HepG2 (cell line): ENCODE data around the gene METTL16. TPM values are rescaled to one million over a fixed set of nuclear protein-coding genes. Genes with fewer than 3 reads are reported as not detected.

Experiments
- ATAC-seq: fragments of 200-7000 bp; cut with Tn5 transposase; 3 replicates; pipeline ENCODE4 v1.9.1; 2020; ENCODE audit warnings: mild to moderate bottlenecking, moderate library complexity
- BruUV-seq: library from RNA; stranded (reverse); fragments of 400-500 nt; replicated peaks from 2 replicates; lab custom pipeline; 2021; lab: Mats Ljungman, UMichigan
- CTCF ChIA-PET: fragments of 300-600 bp; formaldehyde crosslinking; extraction: SDS; loops from one replicate; lab custom pipeline; 2021; ENCODE audit warnings: low total read pairs, inconsistent platforms, low intra/inter-chr PET ratio; lab: Yijun Ruan, JAX
- POLR2A ChIA-PET: fragments of 350-600 bp; sonication (Branson Sonifier 250); formaldehyde crosslinking; loops from one replicate; lab custom pipeline; 2020; ENCODE audit warnings: antibody characterized with exemption, inconsistent platforms; lab: Yijun Ruan, JAX
- DNase-seq: peaks from one replicate; pipeline ENCODE4 v3.0.0-alpha.2; 2015; ENCODE audit warnings: low spot score
- FAIRE-seq: peaks from 3 replicates; lab custom pipeline; 2011; peaks lifted over from hg19 to GRCh38; lab: Jason Lieb, UNC
- H2AFZ ChIP-seq: one replicate; pipeline ENCODE4 v1.6.1; 2011; ENCODE audit warnings: low read length, inconsistent platforms
- H3K27ac ChIP-seq: fragments of 300-600 bp; 3 replicates; pipeline ENCODE4 v1.8.0; 2011; ENCODE audit warnings: mixed run types, mild to moderate bottlenecking, mixed read lengths, low read length, inconsistent platforms; ENCODE audit not compliant: insufficient read depth; ENCODE audit errors: extremely low read length
- H3K27me3 ChIP-seq, 2 experiments: fragments of 200-600 bp in 1 of 2; 2 replicates in 1 of 2; 3 replicates in 1 of 2; pipeline versions ENCODE4 v1.6.0 to v1.8.0; 2011; ENCODE audit warnings: low read length in 2 of 2, mild to moderate bottlenecking in 2 of 2, moderate library complexity in 2 of 2, inconsistent platforms in 1 of 2; ENCODE audit not compliant: insufficient read depth in 2 of 2, control insufficient read depth in 1 of 2
- H3K36me3 ChIP-seq, 2 experiments: fragments of 200-600 bp in 1 of 2; replicated peaks in 1 of 2; 2 replicates in 1 of 2; 3 replicates in 1 of 2; pipeline versions ENCODE4 v1.5.1 to v1.8.0; 2011; ENCODE audit warnings: low read length in 2 of 2, inconsistent platforms in 1 of 2; ENCODE audit not compliant: insufficient read depth in 2 of 2, control insufficient read depth in 1 of 2
- H3K4me1 ChIP-seq: 2 replicates; pipeline ENCODE4 v1.5.1; 2012; ENCODE audit warnings: low read length, inconsistent platforms; ENCODE audit not compliant: insufficient read depth
- H3K4me2 ChIP-seq: 2 replicates; pipeline ENCODE4 v1.6.0; 2011; ENCODE audit warnings: low read depth, low read length, inconsistent platforms
- H3K4me3 ChIP-seq, 3 experiments: fragments of 200-600 bp in 1 of 3; sonication (generic), shearing (Covaris generic) in 1 of 3; replicated peaks in 1 of 3; 2 replicates each; pipeline ENCODE4 v1.5.1; 2011 to 2016; ENCODE audit warnings: low read length in 3 of 3, inconsistent platforms in 2 of 3, low read depth in 2 of 3, mild to moderate bottlenecking in 2 of 3, control low read depth in 1 of 3, mixed read lengths in 1 of 3; ENCODE audit not compliant: insufficient read depth in 1 of 3
- H3K79me2 ChIP-seq: one replicate; pipeline ENCODE4 v1.6.1; 2011; ENCODE audit warnings: low read length, inconsistent platforms; ENCODE audit not compliant: insufficient read depth
- H3K9ac ChIP-seq: 2 replicates; pipeline ENCODE4 v1.6.0; 2011; ENCODE audit warnings: mild to moderate bottlenecking, low read depth, low read length, inconsistent platforms; ENCODE audit not compliant: insufficient read depth
- H3K9me3 ChIP-seq: 2 replicates; pipeline ENCODE4 v1.5.1; 2012; ENCODE audit warnings: mild to moderate bottlenecking, low read length
- H4K20me1 ChIP-seq: 2 replicates; pipeline ENCODE4 v1.6.0; 2011; ENCODE audit warnings: inconsistent platforms, mild to moderate bottlenecking, low read length, moderate library complexity; ENCODE audit not compliant: insufficient read depth
- ARNTL ChIP-seq: sonication (generic); formaldehyde crosslinking; IDR thresholded peaks from 2 replicates; pipeline ENCODE4 v1.4.0; 2020; ENCODE audit warnings: mild to moderate bottlenecking, missing genetic modification reagents
- FOXC1 ChIP-seq: sonication (generic); formaldehyde crosslinking; IDR thresholded peaks from 2 replicates; pipeline ENCODE4 v1.8.0; 2022; ENCODE audit warnings: mild to moderate bottlenecking, missing genetic modification reagents, borderline replicate concordance
- FOXP4 ChIP-seq: sonication (generic); formaldehyde crosslinking; IDR thresholded peaks from 2 replicates; pipeline ENCODE4 v1.4.0; 2020; ENCODE audit warnings: missing genetic modification reagents
- HMGXB3 ChIP-seq: sonication (generic); formaldehyde crosslinking; IDR thresholded peaks from 2 replicates; pipeline ENCODE4 v1.4.0; 2020; ENCODE audit warnings: missing genetic modification reagents, borderline replicate concordance
- SP2 ChIP-seq: sonication (generic); formaldehyde crosslinking; IDR thresholded peaks from 2 replicates; pipeline ENCODE4 v1.5.1; 2020; ENCODE audit warnings: mild to moderate bottlenecking, missing genetic modification reagents
- TAF1 ChIP-seq: sonication (generic); formaldehyde crosslinking; IDR thresholded peaks from 2 replicates; pipeline ENCODE4 v1.4.0; 2020; ENCODE audit warnings: missing genetic modification reagents
- THAP9 ChIP-seq: sonication (generic); formaldehyde crosslinking; IDR thresholded peaks from 2 replicates; pipeline ENCODE4; 2020; ENCODE audit warnings: missing genetic modification reagents, mild to moderate bottlenecking, borderline replicate concordance
- ZNF503 ChIP-seq: sonication (generic); formaldehyde crosslinking; IDR thresholded peaks from 2 replicates; pipeline ENCODE4 v1.4.0; 2020; ENCODE audit warnings: missing genetic modification reagents
- ZNF547 ChIP-seq: sonication (generic); formaldehyde crosslinking; IDR thresholded peaks from 2 replicates; pipeline ENCODE4 v1.5.1; 2020; ENCODE audit warnings: mild to moderate bottlenecking, missing genetic modification reagents
- ZNF614 ChIP-seq: IDR thresholded peaks from 2 replicates; pipeline ENCODE4 v1.6.1; 2018; ENCODE audit warnings: missing biosample characterization, missing genetic modification reagents, inconsistent platforms, borderline replicate concordance
- WGBS: methylation state at CpG from one replicate; pipeline ENCODE4 v1.1.6; 2017; ENCODE audit warnings: low lambda C conversion rate; 5-methylcytosine and 5-hydroxymethylcytosine counted together
- in situ Hi-C: cut with HindIII; loops from 2 replicates; pipeline ENCODE4 v1.10.0; 2017; ENCODE audit warnings: low pct_unique_long_range_greater_than_20kb; ENCODE audit not compliant: extremely low pct_ligation_motif_present
- intact Hi-C: fragments of 100-400 bp; cut with micrococcal nuclease; formaldehyde crosslinking; loops from one replicate; pipeline ENCODE4 v1.10.0; 2022; ENCODE audit not compliant: unreplicated experiment
- polyA plus RNA-seq, 8 experiments: library from polyadenylated mRNA; depleted of rRNA in 3 of 8; stranded (reverse) in 7 of 8; unstranded in 1 of 8; fragments of >200 nt; fragmentation: Illumina TruSeq in 4 of 8; extraction: Trizol in 4 of 8; gene quantifications; 2 replicates each; pipeline versions ENCODE4 v1.2.1 to v1.2.3, GENCODE V29; 2011 to 2016; ENCODE audit warnings: low read depth in 4 of 8, missing spikeins in 1 of 8, mixed read lengths in 1 of 8; ENCODE audit not compliant: insufficient read depth in 1 of 8
- total RNA-seq, 5 experiments: library from RNA; depleted of rRNA; stranded (reverse); fragments of >200 nt; fragmentation: Illumina TruSeq; extraction: Trizol; gene quantifications; 2 replicates each; pipeline ENCODE4 v1.2.3, GENCODE V29; 2016; ENCODE audit warnings: low read depth in 1 of 5

METTL16 gene
- total and polyA plus RNA-seq, 2 of the 13 experiments (the other 11 are each of a cell fraction or from before 2014, with no cell fraction given) = 11.6 to 18.5 TPM

- BruUV-seq = no TSS peak
- no peak for FAIRE-seq
- peaks cover 17% of the 10 kb centered on the region for H3K79me2 ChIP-seq
- H3K4me3 ChIP-seq = peak overlapping the region; percentile 76 to 96 (median 87)
- peaks cover 44% of the 10 kb centered on the region for H3K4me1 ChIP-seq
- peaks cover 11% of the 10 kb centered on the region for H4K20me1 ChIP-seq
- H3K27me3 ChIP-seq = no peaks in the 10 kb centered on the region; a peak in 2 of 5 replicates
- no peaks in the 10 kb centered on the region for H3K9me3 ChIP-seq
- H3K36me3 ChIP-seq = no peaks in the 10 kb centered on the region
- peak overlapping the region; percentile 100 for H3K27ac ChIP-seq
- intact Hi-C loops = loop anchor here (1.0 to 5.0 kb wide), 3 partner anchors 9 to 64 kb away; partner anchors contain the start of genes SGSM2 and TSR1
- 0% methylated on average over 29 of the region's 72 CpGs for WGBS
- peak; percentile 57 for ATAC-seq
- DNase-seq = peak; percentile 96
- CTCF ChIA-PET = no interaction called here
- H2AFZ ChIP-seq = no peak overlapping the region
- in situ Hi-C loops = no loop called here
- peak overlapping the region; percentile 97 for H3K4me2 ChIP-seq
- H3K9ac ChIP-seq = peak overlapping the region; percentile 86
- POLR2A ChIA-PET = interaction anchor here (0.8 to 1.7 kb wide), 10 partner anchors 9 to 685 kb away, joined by 3 to 13 read pairs (median 3); partner anchors contain the start of gene TSR1
- TF ChIP-seq ARNTL = peak; percentile 90
- peak; percentile 9; the same call in 1 of the 2 replicates for TF ChIP-seq TAF1 (CRISPR knock-in tag)
- 0 out of 2 replicates have a peak, but pooled peaks have one; percentile 35 for TF ChIP-seq ZNF614 (CRISPR knock-in tag)
- TF ChIP-seq THAP9 (CRISPR knock-in tag) = 0 out of 2 replicates have a peak, but pooled peaks have one; percentile 12
- TF ChIP-seq FOXP4 (CRISPR knock-in tag) = peak; percentile 59; the same call in 1 of the 2 replicates
- TF ChIP-seq ZNF503 (CRISPR knock-in tag) = 0 out of 2 replicates have a peak, but pooled peaks have one; percentile 19
- TF ChIP-seq ZNF547 (CRISPR knock-in tag) = peak; percentile 38
- peak; percentile 56; the same call in 1 of the 2 replicates for TF ChIP-seq SP2 (CRISPR knock-in tag)
- peak; percentile 65; the same call in 1 of the 2 replicates for TF ChIP-seq HMGXB3 (CRISPR knock-in tag)
- no peak for TF ChIP-seq FOXC1
Observed at GRCh38 chr17:2401426-2402221, 110.1 kb downstream of the METTL16 start.
